Nephron progenitor cell (in vitro differentiated cells): ENCODE measurements around the gene PLEKHH3.
"Not testable (repeated sequence)": the region's sequence is repeated elsewhere in the genome, so short reads cannot be mapped to it uniquely, and the experiment has no call there.

Experiments used
- DNase-seq: peaks from one replicate; pipeline ENCODE4 v3.0.0; 2021
- H3K27ac Mint-ChIP-seq: 2 replicates; pipeline ENCODE4 v1.8.0; 2021; ENCODE audit warnings: mild to moderate bottlenecking, moderate library complexity, mixed read lengths
- H3K27me3 Mint-ChIP-seq: 2 replicates; pipeline ENCODE4 v1.8.0; 2021; ENCODE audit warnings: mild to moderate bottlenecking, low read depth, mixed read lengths; ENCODE audit not compliant: poor library complexity
- H3K36me3 Mint-ChIP-seq: 2 replicates; pipeline ENCODE4 v1.8.0; 2021; ENCODE audit warnings: low read depth, mixed read lengths
- H3K4me1 Mint-ChIP-seq: 2 replicates; pipeline ENCODE4 v1.8.0; 2021; ENCODE audit warnings: mixed read lengths
- H3K4me3 Mint-ChIP-seq: 2 replicates; pipeline ENCODE4 v1.8.0; 2021; ENCODE audit warnings: mild to moderate bottlenecking, moderate library complexity, mixed read lengths
- H3K9me3 Mint-ChIP-seq: 2 replicates; pipeline ENCODE4 v1.8.0; 2021; ENCODE audit warnings: mild to moderate bottlenecking, moderate library complexity, mixed read lengths
- CTCF ChIP-seq: fragments of 200-600 bp; sonication (generic); IDR thresholded peaks from 2 replicates; pipeline ENCODE4 v1.5.0; 2021; ENCODE audit warnings: antibody characterized with exemption

PLEKHH3 gene

GRCh38 chr17:42639525-42640113, 37.2 kb downstream of the PLEKHH3 start:
- Mint-ChIP-seq H3K36me3 (no peaks in the 10 kb centered on the region), H3K4me3 (no peak overlapping the region), H3K27me3 (peaks cover 18% of the 10 kb centered on the region), H3K4me1 (peaks cover 11% of the 10 kb centered on the region), H3K27ac (no peak overlapping the region), H3K9me3 (no peaks in the 10 kb centered on the region)
- no peak for DNase-seq
- no peak for TF ChIP-seq CTCF

DNA sequence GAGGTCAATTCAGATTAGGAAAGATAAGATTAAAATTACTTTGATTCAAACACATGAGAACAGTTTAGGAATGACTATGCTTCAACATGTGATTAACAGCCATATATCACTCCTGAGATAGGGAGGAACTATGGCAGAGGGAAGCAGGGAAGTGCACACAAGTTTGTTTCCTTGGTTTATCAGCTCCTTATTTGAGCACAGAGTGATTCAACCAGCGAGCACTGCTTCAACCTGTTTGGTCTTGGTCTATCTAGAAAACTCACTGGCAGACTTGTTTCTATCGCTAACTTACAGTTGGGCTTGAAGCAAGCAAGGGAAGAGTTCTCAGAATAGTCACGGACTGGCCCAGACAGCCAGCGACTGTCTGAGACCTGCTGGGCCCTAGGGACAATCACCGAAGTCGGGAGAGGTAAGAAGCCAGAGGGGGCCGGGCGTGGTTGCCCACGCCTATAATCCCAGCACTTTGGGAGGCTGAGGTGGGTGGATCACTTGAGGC, 43.8 kb downstream of the PLEKHH3 start:
- Mint-ChIP-seq H3K36me3 (no peaks in the 10 kb centered on the region), H3K27ac (no peak overlapping the region), H3K4me1 (peaks cover 2% of the 10 kb centered on the region), H3K9me3 (no peaks in the 10 kb centered on the region), H3K4me3 (no peak overlapping the region), H3K27me3 (peaks cover 10% of the 10 kb centered on the region)
- TF ChIP-seq CTCF, result no peak
- DNase-seq, result no peak

DNA sequence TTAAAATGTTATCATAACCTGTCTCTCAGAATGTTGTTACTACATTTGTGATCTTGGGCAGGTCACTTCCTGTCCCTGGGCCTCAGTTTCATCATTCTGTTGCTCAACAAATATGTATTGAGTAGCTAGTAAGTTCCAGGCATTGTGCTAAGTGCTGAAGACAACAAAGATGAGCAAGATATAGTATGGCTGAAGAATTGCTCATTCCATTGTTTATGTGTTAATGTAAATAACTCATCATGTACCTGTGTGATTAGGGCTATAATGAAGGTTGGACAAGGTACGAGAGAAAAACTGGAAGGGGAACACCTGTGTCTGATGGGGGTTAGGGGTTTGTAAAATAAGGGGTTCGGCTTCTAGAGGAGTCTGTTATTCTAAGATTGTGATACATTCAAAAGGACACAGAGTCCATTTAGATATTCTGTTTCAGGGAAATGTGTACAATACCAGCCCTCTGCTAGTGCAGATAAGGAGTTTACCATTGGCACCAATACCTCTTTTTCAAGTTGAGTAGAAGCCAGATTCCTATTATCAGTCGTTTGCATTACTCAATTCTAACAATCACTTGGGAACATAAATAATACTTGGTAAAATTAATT, 47.3 kb downstream of the PLEKHH3 start:
- no peaks in the 10 kb centered on the region for H3K36me3 Mint-ChIP-seq
- no peak overlapping the region for H3K4me3 Mint-ChIP-seq
- DNase-seq, result no peak
- no peak for TF ChIP-seq CTCF
- H3K4me1 Mint-ChIP-seq, result peaks cover 4% of the 10 kb centered on the region
- H3K27me3 Mint-ChIP-seq, result peaks cover 11% of the 10 kb centered on the region
- H3K27ac Mint-ChIP-seq, result no peak overlapping the region
- H3K9me3 Mint-ChIP-seq, result no peaks in the 10 kb centered on the region

DNA sequence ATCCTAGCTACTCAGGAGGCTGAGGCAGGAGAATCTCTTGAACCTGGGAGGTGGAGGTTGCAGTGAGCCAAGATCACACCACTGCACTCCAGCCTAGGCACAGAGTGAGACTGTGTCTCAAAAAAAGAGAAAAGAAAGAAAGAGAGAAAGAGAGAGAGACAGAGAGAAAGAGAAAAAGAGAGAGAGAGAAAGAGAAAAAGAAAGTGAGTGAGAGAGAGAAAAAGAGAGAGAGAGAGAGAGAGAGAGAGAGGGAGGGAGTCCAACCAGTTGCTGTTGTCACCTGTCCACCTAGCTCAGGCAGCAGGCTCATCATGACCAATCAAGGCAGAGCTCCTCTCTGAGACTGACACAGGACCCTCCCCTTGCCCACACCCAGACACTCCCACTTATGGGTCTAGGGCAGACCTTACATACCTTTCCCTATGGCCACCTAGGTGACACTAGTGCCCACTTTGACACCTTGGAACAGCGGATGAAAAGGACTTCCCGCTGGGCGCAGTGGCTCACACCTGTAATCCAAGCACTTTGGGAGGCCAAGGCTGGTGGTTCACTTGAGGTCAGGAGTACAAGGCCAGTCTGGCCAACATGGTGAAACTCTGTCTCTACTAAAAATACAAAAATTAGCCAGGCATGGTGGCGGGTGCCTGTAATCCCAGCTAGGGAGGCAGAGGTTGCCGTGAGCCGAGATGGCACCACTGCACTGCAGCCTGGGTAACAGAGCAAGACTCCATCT, 49.6 kb downstream of the PLEKHH3 start:
- not testable (repeated sequence) for H3K4me1 Mint-ChIP-seq, H3K9me3 Mint-ChIP-seq, H3K27ac Mint-ChIP-seq, H3K4me3 Mint-ChIP-seq, H3K27me3 Mint-ChIP-seq, DNase-seq, H3K36me3 Mint-ChIP-seq

- DNase-seq, result no peak
- no peak for TF ChIP-seq CTCF
- Mint-ChIP-seq H3K27ac (no peak overlapping the region), H3K4me3 (no peak overlapping the region), H3K27me3 (peaks cover 4% of the 10 kb centered on the region), H3K9me3 (no peaks in the 10 kb centered on the region), H3K36me3 (no peaks in the 10 kb centered on the region), H3K4me1 (peaks cover 7% of the 10 kb centered on the region)
Observed at GRCh38 chr17:42623732-42624596, 52.8 kb downstream of the PLEKHH3 start.

GRCh38 chr17:42623271-42623670, 53.5 kb downstream of the PLEKHH3 start:
- DNase-seq, result no peak
- H3K27ac Mint-ChIP-seq, result no peak overlapping the region
- peaks cover 4% of the 10 kb centered on the region for H3K27me3 Mint-ChIP-seq
- peaks cover 14% of the 10 kb centered on the region for H3K4me1 Mint-ChIP-seq
- TF ChIP-seq CTCF, result no peak
- H3K4me3 Mint-ChIP-seq, result no peak overlapping the region
- H3K36me3 Mint-ChIP-seq, result no peaks in the 10 kb centered on the region
- H3K9me3 Mint-ChIP-seq, result no peaks in the 10 kb centered on the region

GRCh38 chr17:42621987-42622386, 54.8 kb downstream of the PLEKHH3 start:
- peaks cover 12% of the 10 kb centered on the region for H3K4me1 Mint-ChIP-seq
- H3K27me3 Mint-ChIP-seq, H3K36me3 Mint-ChIP-seq, H3K27ac Mint-ChIP-seq, DNase-seq, H3K9me3 Mint-ChIP-seq, H3K4me3 Mint-ChIP-seq: not testable (repeated sequence)
